Suppressor macrophage (primary cell): ENCODE data around the gene NPY.

Experiments used
- DNase-seq, 4 experiments: peaks; one replicate each; pipeline ENCODE4 v3.0.0-alpha.2; 2020 to 2022

NPY gene

GRCh38 chr7:24316340-24316739, 32.4 kb downstream of the NPY start:
- DNase-seq: no peak

GRCh38 chr7:24318326-24318725, 34.3 kb downstream of the NPY start:
- DNase-seq: no peak

- DNase-seq: no peak
These were observed 35.2 kb downstream of the NPY start for GRCh38 chr7:24319209-24319608.

GRCh38 chr7:24323961-24324480, 40.0 kb downstream of the NPY start:
- no peak for DNase-seq

- no peak for DNase-seq
These were observed 41.7 kb downstream of the NPY start for GRCh38 chr7:24325708-24326107.

- DNase-seq: peak in 1 of 4 experiments; percentile 4
These were observed 44.1 kb downstream of the NPY start for GRCh38 chr7:24328050-24328449.

- no peak for DNase-seq
These were observed 44.9 kb downstream of the NPY start for GRCh38 chr7:24328894-24329293.

- no peak for DNase-seq
These were observed 50.0 kb downstream of the NPY start for GRCh38 chr7:24334012-24334411.

- no peak for DNase-seq
These were observed 50.6 kb downstream of the NPY start for GRCh38 chr7:24334627-24335026.

GRCh38 chr7:24336461-24336860, 52.5 kb downstream of the NPY start:
- DNase-seq: no peak

- DNase-seq: no peak
These were observed 53.2 kb downstream of the NPY start for GRCh38 chr7:24337180-24337579.

GRCh38 chr7:24339575-24339974, 55.6 kb downstream of the NPY start:
- no peak for DNase-seq

- no peak for DNase-seq
These were observed 56.7 kb downstream of the NPY start for GRCh38 chr7:24340727-24341126.
